GM18951 (cell line): Measurements from ENCODE around the gene PMM1.
"Not testable (repeated sequence)": the region's sequence is repeated elsewhere in the genome, so short reads cannot be mapped to it uniquely, and the experiment has no call there.

ENCODE experiments used
- POLR2A ChIP-seq: IDR thresholded peaks from 4 replicates; pipeline ENCODE4 v1.6.1; 2011; ENCODE audit warnings: mild to moderate bottlenecking; ENCODE audit not compliant: insufficient read length, insufficient read depth; ENCODE audit errors: extremely low read depth
- in situ Hi-C: fragments of 300-500 bp; cut with MboI; formaldehyde crosslinking; loops from one replicate; pipeline ENCODE4 v1.12.0; 2022; ENCODE audit warnings: low sequenced_read_pairs, mixed read lengths, inconsistent platforms; ENCODE audit not compliant: unreplicated experiment

Gene PMM1

GRCh38 chr22:41612603-41613306, 23.1 kb upstream of the PMM1 start:
- in situ Hi-C loops: no loop called here
- no peak for TF ChIP-seq POLR2A

GRCh38 chr22:41608386-41608785, 18.7 kb upstream of the PMM1 start:
- in situ Hi-C loops: no loop called here
- no peak for TF ChIP-seq POLR2A

- TF ChIP-seq POLR2A: no peak
Observed at GRCh38 chr22:41603873-41604332, 14.3 kb upstream of the PMM1 start.

GRCh38 chr22:41600976-41601375, 11.3 kb upstream of the PMM1 start:
- no peak for TF ChIP-seq POLR2A
- in situ Hi-C loops: no loop called here

More at GRCh38 chr22:41603873-41604332, 14.3 kb upstream of the PMM1 start:
- in situ Hi-C loops: no loop called here

GRCh38 chr22:41598891-41599635, 9.4 kb upstream of the PMM1 start:
- in situ Hi-C loops: no loop called here
- no peak for TF ChIP-seq POLR2A

- in situ Hi-C loops: no loop called here
Observed at GRCh38 chr22:41598081-41598480, 8.4 kb upstream of the PMM1 start.

GRCh38 chr22:41597635-41597953, 8.0 kb upstream of the PMM1 start:
- no peak for TF ChIP-seq POLR2A
- in situ Hi-C loops: no loop called here

More at GRCh38 chr22:41598081-41598480, 8.4 kb upstream of the PMM1 start:
- no peak for TF ChIP-seq POLR2A

- in situ Hi-C loops: no loop called here
- TF ChIP-seq POLR2A: no peak
Observed at GRCh38 chr22:41596776-41597634, 7.4 kb upstream of the PMM1 start.

- no peak for TF ChIP-seq POLR2A
- in situ Hi-C loops: no loop called here
Observed at GRCh38 chr22:41595703-41596102, 6.1 kb upstream of the PMM1 start.

- in situ Hi-C loops: not testable (repeated sequence)
Observed at GRCh38 chr22:41593336-41593960, 3.8 kb upstream of the PMM1 start.

- no peak for TF ChIP-seq POLR2A
- in situ Hi-C loops: no loop called here
Observed at GRCh38 chr22:41587347-41587723, 2.3 kb downstream of the PMM1 start.

- TF ChIP-seq POLR2A: no peak
- in situ Hi-C loops: no loop called here
Observed at GRCh38 chr22:41585898-41586297, 3.7 kb downstream of the PMM1 start.

- TF ChIP-seq POLR2A: no peak
- in situ Hi-C loops: no loop called here
Observed at GRCh38 chr22:41584881-41585280, 4.8 kb downstream of the PMM1 start.
